HepG2 (cell line): ENCODE results near the gene GP1BA. TPM values are rescaled to one million over a fixed set of nuclear protein-coding genes. Genes with fewer than 3 reads are reported as not detected.

Experiments used
- ATAC-seq: fragments of 200-7000 bp; cut with Tn5 transposase; 3 replicates; pipeline ENCODE4 v1.9.1; 2020; ENCODE audit warnings: mild to moderate bottlenecking, moderate library complexity
- BruUV-seq: library from RNA; stranded (reverse); fragments of 400-500 nt; replicated peaks from 2 replicates; lab custom pipeline; 2021; lab: Mats Ljungman, UMichigan
- CTCF ChIA-PET: fragments of 300-600 bp; formaldehyde crosslinking; extraction: SDS; loops from one replicate; lab custom pipeline; 2021; ENCODE audit warnings: low total read pairs, inconsistent platforms, low intra/inter-chr PET ratio; lab: Yijun Ruan, JAX
- POLR2A ChIA-PET: fragments of 350-600 bp; sonication (Branson Sonifier 250); formaldehyde crosslinking; loops from one replicate; lab custom pipeline; 2020; ENCODE audit warnings: antibody characterized with exemption, inconsistent platforms; lab: Yijun Ruan, JAX
- DNase-seq: peaks from one replicate; pipeline ENCODE4 v3.0.0-alpha.2; 2015; ENCODE audit warnings: low spot score
- FAIRE-seq: peaks from 3 replicates; lab custom pipeline; 2011; peaks lifted over from hg19 to GRCh38; lab: Jason Lieb, UNC
- H2AFZ ChIP-seq: one replicate; pipeline ENCODE4 v1.6.1; 2011; ENCODE audit warnings: low read length, inconsistent platforms
- H3K27ac ChIP-seq: fragments of 300-600 bp; 3 replicates; pipeline ENCODE4 v1.8.0; 2011; ENCODE audit warnings: mixed run types, mild to moderate bottlenecking, mixed read lengths, low read length, inconsistent platforms; ENCODE audit not compliant: insufficient read depth; ENCODE audit errors: extremely low read length
- H3K27me3 ChIP-seq, 2 experiments: fragments of 200-600 bp in 1 of 2; 2 replicates in 1 of 2; 3 replicates in 1 of 2; pipeline versions ENCODE4 v1.6.0 to v1.8.0; 2011; ENCODE audit warnings: low read length in 2 of 2, mild to moderate bottlenecking in 2 of 2, moderate library complexity in 2 of 2, inconsistent platforms in 1 of 2; ENCODE audit not compliant: insufficient read depth in 2 of 2, control insufficient read depth in 1 of 2
- H3K36me3 ChIP-seq, 2 experiments: fragments of 200-600 bp in 1 of 2; replicated peaks in 1 of 2; 2 replicates in 1 of 2; 3 replicates in 1 of 2; pipeline versions ENCODE4 v1.5.1 to v1.8.0; 2011; ENCODE audit warnings: low read length in 2 of 2, inconsistent platforms in 1 of 2; ENCODE audit not compliant: insufficient read depth in 2 of 2, control insufficient read depth in 1 of 2
- H3K4me1 ChIP-seq: 2 replicates; pipeline ENCODE4 v1.5.1; 2012; ENCODE audit warnings: low read length, inconsistent platforms; ENCODE audit not compliant: insufficient read depth
- H3K4me2 ChIP-seq: 2 replicates; pipeline ENCODE4 v1.6.0; 2011; ENCODE audit warnings: low read depth, low read length, inconsistent platforms
- H3K4me3 ChIP-seq, 3 experiments: fragments of 200-600 bp in 1 of 3; sonication (generic), shearing (Covaris generic) in 1 of 3; replicated peaks in 1 of 3; 2 replicates each; pipeline ENCODE4 v1.5.1; 2011 to 2016; ENCODE audit warnings: low read length in 3 of 3, inconsistent platforms in 2 of 3, low read depth in 2 of 3, mild to moderate bottlenecking in 2 of 3, control low read depth in 1 of 3, mixed read lengths in 1 of 3; ENCODE audit not compliant: insufficient read depth in 1 of 3
- H3K79me2 ChIP-seq: one replicate; pipeline ENCODE4 v1.6.1; 2011; ENCODE audit warnings: low read length, inconsistent platforms; ENCODE audit not compliant: insufficient read depth
- H3K9ac ChIP-seq: 2 replicates; pipeline ENCODE4 v1.6.0; 2011; ENCODE audit warnings: mild to moderate bottlenecking, low read depth, low read length, inconsistent platforms; ENCODE audit not compliant: insufficient read depth
- H3K9me3 ChIP-seq: 2 replicates; pipeline ENCODE4 v1.5.1; 2012; ENCODE audit warnings: mild to moderate bottlenecking, low read length
- H4K20me1 ChIP-seq: 2 replicates; pipeline ENCODE4 v1.6.0; 2011; ENCODE audit warnings: inconsistent platforms, mild to moderate bottlenecking, low read length, moderate library complexity; ENCODE audit not compliant: insufficient read depth
- ATF7-NPFF ChIP-seq: sonication (generic); formaldehyde crosslinking; IDR thresholded peaks from 2 replicates; pipeline ENCODE4 v1.8.1; 2023; ENCODE audit warnings: mild to moderate bottlenecking, low read depth, missing genetic modification reagents, moderate library complexity
- CCDC6 ChIP-seq: sonication (generic); formaldehyde crosslinking; IDR thresholded peaks from 2 replicates; pipeline ENCODE4 v1.8.1; 2022; ENCODE audit warnings: mild to moderate bottlenecking, missing genetic modification reagents, moderate library complexity
- CENPT ChIP-seq: sonication (generic); formaldehyde crosslinking; IDR thresholded peaks from 2 replicates; pipeline ENCODE4 v1.8.0; 2022; ENCODE audit warnings: low read depth, mild to moderate bottlenecking, moderate library complexity, missing genetic modification reagents
- CENPX ChIP-seq: sonication (generic); formaldehyde crosslinking; IDR thresholded peaks from 2 replicates; pipeline ENCODE4 v1.9.0; 2021; ENCODE audit warnings: mild to moderate bottlenecking, missing genetic modification reagents, moderate library complexity
- GABPB1 ChIP-seq: IDR thresholded peaks from 2 replicates; pipeline ENCODE4 v1.6.1; 2016; ENCODE audit warnings: mild to moderate bottlenecking, missing genetic modification reagents, moderate library complexity, missing compliant biosample characterization
- HNRNPH1 ChIP-seq: fragments of 200-400 bp; formaldehyde crosslinking; optimal IDR thresholded peaks from 2 replicates; pipeline ENCODE3; 2017; ENCODE audit warnings: mild to moderate bottlenecking, low read depth, low read length
- HOXA7 ChIP-seq: sonication (generic); formaldehyde crosslinking; IDR thresholded peaks from 2 replicates; pipeline ENCODE4 v1.8.1; 2022; ENCODE audit warnings: mild to moderate bottlenecking, missing genetic modification reagents, moderate library complexity
- KAT2B ChIP-seq: fragments of 150-350 bp; IDR thresholded peaks from 2 replicates; pipeline ENCODE4 v1.6.1; 2014; ENCODE audit warnings: low read depth, low read length, borderline replicate concordance
- PAX8 ChIP-seq: sonication (generic); formaldehyde crosslinking; IDR thresholded peaks from 2 replicates; pipeline ENCODE4 v1.8.0; 2022; ENCODE audit warnings: mild to moderate bottlenecking, missing genetic modification reagents, borderline replicate concordance
- RERE ChIP-seq: IDR thresholded peaks from 2 replicates; pipeline ENCODE4 v1.6.1; 2016; ENCODE audit warnings: low read depth, missing genetic modification reagents, missing compliant biosample characterization
- SNAI1 ChIP-seq: sonication (generic); formaldehyde crosslinking; IDR thresholded peaks from 2 replicates; pipeline ENCODE4 v1.5.0; 2020; ENCODE audit warnings: mild to moderate bottlenecking, missing genetic modification reagents, borderline replicate concordance
- ZFP41 ChIP-seq: sonication (generic); formaldehyde crosslinking; IDR thresholded peaks from 2 replicates; pipeline ENCODE4 v1.4.0; 2020; ENCODE audit warnings: mild to moderate bottlenecking, missing genetic modification reagents, borderline replicate concordance
- ZNF556 ChIP-seq: sonication (generic); formaldehyde crosslinking; IDR thresholded peaks from 2 replicates; pipeline ENCODE4 v1.4.0; 2020; ENCODE audit warnings: mild to moderate bottlenecking, missing genetic modification reagents, borderline replicate concordance
- WGBS: methylation state at CpG from one replicate; pipeline ENCODE4 v1.1.6; 2017; ENCODE audit warnings: low lambda C conversion rate; 5-methylcytosine and 5-hydroxymethylcytosine counted together
- in situ Hi-C: cut with HindIII; loops from 2 replicates; pipeline ENCODE4 v1.10.0; 2017; ENCODE audit warnings: low pct_unique_long_range_greater_than_20kb; ENCODE audit not compliant: extremely low pct_ligation_motif_present
- intact Hi-C: fragments of 100-400 bp; cut with micrococcal nuclease; formaldehyde crosslinking; loops from one replicate; pipeline ENCODE4 v1.10.0; 2022; ENCODE audit not compliant: unreplicated experiment
- polyA plus RNA-seq, 8 experiments: library from polyadenylated mRNA; depleted of rRNA in 3 of 8; stranded (reverse) in 7 of 8; unstranded in 1 of 8; fragments of >200 nt; fragmentation: Illumina TruSeq in 4 of 8; extraction: Trizol in 4 of 8; gene quantifications; 2 replicates each; pipeline versions ENCODE4 v1.2.1 to v1.2.3, GENCODE V29; 2011 to 2016; ENCODE audit warnings: low read depth in 4 of 8, missing spikeins in 1 of 8, mixed read lengths in 1 of 8; ENCODE audit not compliant: insufficient read depth in 1 of 8
- total RNA-seq, 5 experiments: library from RNA; depleted of rRNA; stranded (reverse); fragments of >200 nt; fragmentation: Illumina TruSeq; extraction: Trizol; gene quantifications; 2 replicates each; pipeline ENCODE4 v1.2.3, GENCODE V29; 2016; ENCODE audit warnings: low read depth in 1 of 5
- TF ChIP-seq, protein P1 (sequence below): sonication (generic); formaldehyde crosslinking; IDR thresholded peaks from 2 replicates; pipeline ENCODE4 v1.5.0; 2020; ENCODE audit warnings: missing genetic modification reagents
- TF ChIP-seq, protein P2 (sequence below): sonication (generic); formaldehyde crosslinking; IDR thresholded peaks from 2 replicates; pipeline ENCODE4 v1.9.0; 2022; ENCODE audit warnings: missing genetic modification reagents, mild to moderate bottlenecking, borderline replicate concordance

The GP1BA gene
- total and polyA plus RNA-seq, 2 of the 13 experiments (the other 11 are each of a cell fraction or from before 2014, with no cell fraction given) = not detected

DNA sequence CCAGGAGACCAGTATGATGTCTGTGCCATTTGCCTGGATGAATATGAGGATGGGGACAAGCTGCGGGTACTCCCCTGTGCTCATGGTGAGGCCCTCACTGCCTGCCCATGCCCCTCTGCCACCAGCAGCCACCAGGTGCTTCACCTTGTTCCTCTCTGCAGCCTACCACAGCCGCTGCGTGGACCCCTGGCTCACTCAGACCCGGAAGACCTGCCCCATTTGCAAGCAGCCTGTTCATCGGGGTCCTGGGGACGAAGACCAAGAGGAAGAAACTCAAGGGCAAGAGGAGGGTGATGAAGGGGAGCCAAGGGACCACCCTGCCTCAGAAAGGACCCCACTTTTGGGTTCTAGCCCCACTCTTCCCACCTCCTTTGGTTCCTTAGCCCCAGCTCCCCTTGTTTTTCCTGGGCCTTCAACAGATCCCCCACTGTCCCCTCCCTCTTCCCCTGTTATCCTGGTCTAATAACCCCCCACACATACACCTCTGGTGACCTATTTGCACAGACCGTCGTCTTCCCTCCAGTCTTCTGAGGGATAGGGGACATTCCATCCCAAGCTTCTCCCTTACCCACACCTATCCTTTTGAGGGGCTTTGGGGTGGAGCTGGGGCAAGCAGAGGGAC is 12.6 kb downstream of the GP1BA start:
- CTCF ChIA-PET = no interaction called here
- no peak overlapping the region for H3K9ac ChIP-seq
- TF ChIP-seq SNAI1 (no peak), GABPB1 (CRISPR knock-in tag) (0 out of 2 replicates have a peak, but pooled peaks have one; percentile 6), CENPT (CRISPR knock-in tag) (no peak), HNRNPH1 (peak; percentile 75), ATF7-NPFF (CRISPR knock-in tag) (no peak), ZNF556 (CRISPR knock-in tag) (no peak), CENPX (CRISPR knock-in tag) (no peak), PAX8 (CRISPR knock-in tag) (no peak), ZFP41 (no peak), CCDC6 (no peak), HOXA7 (no peak), RERE (CRISPR knock-in tag) (no peak), KAT2B (no peak)
- TF ChIP-seq, protein P1, sequence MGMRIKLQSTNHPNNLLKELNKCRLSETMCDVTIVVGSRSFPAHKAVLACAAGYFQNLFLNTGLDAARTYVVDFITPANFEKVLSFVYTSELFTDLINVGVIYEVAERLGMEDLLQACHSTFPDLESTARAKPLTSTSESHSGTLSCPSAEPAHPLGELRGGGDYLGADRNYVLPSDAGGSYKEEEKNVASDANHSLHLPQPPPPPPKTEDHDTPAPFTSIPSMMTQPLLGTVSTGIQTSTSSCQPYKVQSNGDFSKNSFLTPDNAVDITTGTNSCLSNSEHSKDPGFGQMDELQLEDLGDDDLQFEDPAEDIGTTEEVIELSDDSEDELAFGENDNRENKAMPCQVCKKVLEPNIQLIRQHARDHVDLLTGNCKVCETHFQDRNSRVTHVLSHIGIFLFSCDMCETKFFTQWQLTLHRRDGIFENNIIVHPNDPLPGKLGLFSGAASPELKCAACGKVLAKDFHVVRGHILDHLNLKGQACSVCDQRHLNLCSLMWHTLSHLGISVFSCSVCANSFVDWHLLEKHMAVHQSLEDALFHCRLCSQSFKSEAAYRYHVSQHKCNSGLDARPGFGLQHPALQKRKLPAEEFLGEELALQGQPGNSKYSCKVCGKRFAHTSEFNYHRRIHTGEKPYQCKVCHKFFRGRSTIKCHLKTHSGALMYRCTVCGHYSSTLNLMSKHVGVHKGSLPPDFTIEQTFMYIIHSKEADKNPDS (CRISPR knock-in tag) = no peak
- TF ChIP-seq, protein P2, sequence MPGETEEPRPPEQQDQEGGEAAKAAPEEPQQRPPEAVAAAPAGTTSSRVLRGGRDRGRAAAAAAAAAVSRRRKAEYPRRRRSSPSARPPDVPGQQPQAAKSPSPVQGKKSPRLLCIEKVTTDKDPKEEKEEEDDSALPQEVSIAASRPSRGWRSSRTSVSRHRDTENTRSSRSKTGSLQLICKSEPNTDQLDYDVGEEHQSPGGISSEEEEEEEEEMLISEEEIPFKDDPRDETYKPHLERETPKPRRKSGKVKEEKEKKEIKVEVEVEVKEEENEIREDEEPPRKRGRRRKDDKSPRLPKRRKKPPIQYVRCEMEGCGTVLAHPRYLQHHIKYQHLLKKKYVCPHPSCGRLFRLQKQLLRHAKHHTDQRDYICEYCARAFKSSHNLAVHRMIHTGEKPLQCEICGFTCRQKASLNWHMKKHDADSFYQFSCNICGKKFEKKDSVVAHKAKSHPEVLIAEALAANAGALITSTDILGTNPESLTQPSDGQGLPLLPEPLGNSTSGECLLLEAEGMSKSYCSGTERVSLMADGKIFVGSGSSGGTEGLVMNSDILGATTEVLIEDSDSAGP (CRISPR knock-in tag) = peak; percentile 34; the same call in 1 of the 2 replicates

More for the DNA sequence above, 12.6 kb downstream of the GP1BA start:
- no peak for FAIRE-seq
- Histone ChIP-seq H2AFZ (no peak overlapping the region), H3K4me3 (no peak overlapping the region), H3K36me3 (peaks cover 18 to 37% of the 10 kb centered on the region in 2 experiments), H3K4me1 (peaks cover 38% of the 10 kb centered on the region), H3K27ac (peak overlapping the region; percentile 38), H3K4me2 (no peak overlapping the region), H4K20me1 (peaks cover 33% of the 10 kb centered on the region), H3K27me3 (no peaks in the 10 kb centered on the region; a peak in 1 of 5 replicates), H3K9me3 (no peaks in the 10 kb centered on the region), H3K79me2 (peaks cover 61% of the 10 kb centered on the region)
- DNase-seq = no peak
- intact Hi-C loops = no loop called here
- 82% methylated on average over 7 of the region's 8 CpGs for WGBS
- in situ Hi-C loops = no loop called here
- ATAC-seq = no peak
- no TSS peak for BruUV-seq
- POLR2A ChIA-PET = interaction anchor here (1.6 to 10.0 kb wide), 2 partner anchors 22 to 24 kb away, joined by 6 to 273 read pairs; partner anchors contain the start of gene SPAG7
